Epithelial cell of esophagus (primary cell): ENCODE data around the gene RPL7A.
A peak's percentile ranks its signal among the peaks of the same experiment; 100 is the strongest.
"Not testable (repeated sequence)": the region's sequence is repeated elsewhere in the genome, so short reads cannot be mapped to it uniquely, and the experiment has no call there.

Experiments used
- DNase-seq: peaks from one replicate; pipeline ENCODE4 v3.0.0; 2010; ENCODE audit warnings: low read depth
- H3K4me3 ChIP-seq: 2 replicates; pipeline ENCODE4 v1.5.1; 2011; ENCODE audit warnings: mild to moderate bottlenecking, low read length, control low read depth
- TF ChIP-seq, protein P1 (sequence below): IDR thresholded peaks from 2 replicates; pipeline ENCODE4 v1.5.1; 2011; ENCODE audit warnings: low read depth, mild to moderate bottlenecking, low read length, control low read depth, inconsistent platforms; ENCODE audit not compliant: insufficient read depth; ENCODE audit errors: missing control alignments

Gene RPL7A

DNA sequence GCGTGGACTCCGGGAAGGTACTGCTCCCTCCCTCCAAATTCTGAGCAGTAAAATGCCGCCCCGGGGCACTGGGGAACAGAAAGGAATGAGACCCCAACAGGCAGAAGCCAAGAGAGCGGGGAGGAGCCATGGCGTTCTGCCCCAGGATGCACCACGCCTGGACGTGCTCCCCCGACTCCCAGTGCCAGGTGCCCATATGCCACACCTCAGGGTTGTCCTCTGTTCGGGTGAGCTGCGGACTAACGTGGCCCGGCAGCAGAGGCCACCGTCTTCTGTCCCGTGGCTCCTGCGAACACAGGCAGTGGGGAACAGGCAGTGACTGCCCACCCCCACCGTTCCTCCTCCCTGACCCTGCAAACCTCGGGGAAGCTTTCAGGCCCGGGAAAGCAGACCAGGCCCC is 16.8 kb upstream of the RPL7A start:
- no peak for DNase-seq
- TF ChIP-seq, protein P1, sequence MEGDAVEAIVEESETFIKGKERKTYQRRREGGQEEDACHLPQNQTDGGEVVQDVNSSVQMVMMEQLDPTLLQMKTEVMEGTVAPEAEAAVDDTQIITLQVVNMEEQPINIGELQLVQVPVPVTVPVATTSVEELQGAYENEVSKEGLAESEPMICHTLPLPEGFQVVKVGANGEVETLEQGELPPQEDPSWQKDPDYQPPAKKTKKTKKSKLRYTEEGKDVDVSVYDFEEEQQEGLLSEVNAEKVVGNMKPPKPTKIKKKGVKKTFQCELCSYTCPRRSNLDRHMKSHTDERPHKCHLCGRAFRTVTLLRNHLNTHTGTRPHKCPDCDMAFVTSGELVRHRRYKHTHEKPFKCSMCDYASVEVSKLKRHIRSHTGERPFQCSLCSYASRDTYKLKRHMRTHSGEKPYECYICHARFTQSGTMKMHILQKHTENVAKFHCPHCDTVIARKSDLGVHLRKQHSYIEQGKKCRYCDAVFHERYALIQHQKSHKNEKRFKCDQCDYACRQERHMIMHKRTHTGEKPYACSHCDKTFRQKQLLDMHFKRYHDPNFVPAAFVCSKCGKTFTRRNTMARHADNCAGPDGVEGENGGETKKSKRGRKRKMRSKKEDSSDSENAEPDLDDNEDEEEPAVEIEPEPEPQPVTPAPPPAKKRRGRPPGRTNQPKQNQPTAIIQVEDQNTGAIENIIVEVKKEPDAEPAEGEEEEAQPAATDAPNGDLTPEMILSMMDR, result no peak
- H3K4me3 ChIP-seq, result no peak overlapping the region

DNA sequence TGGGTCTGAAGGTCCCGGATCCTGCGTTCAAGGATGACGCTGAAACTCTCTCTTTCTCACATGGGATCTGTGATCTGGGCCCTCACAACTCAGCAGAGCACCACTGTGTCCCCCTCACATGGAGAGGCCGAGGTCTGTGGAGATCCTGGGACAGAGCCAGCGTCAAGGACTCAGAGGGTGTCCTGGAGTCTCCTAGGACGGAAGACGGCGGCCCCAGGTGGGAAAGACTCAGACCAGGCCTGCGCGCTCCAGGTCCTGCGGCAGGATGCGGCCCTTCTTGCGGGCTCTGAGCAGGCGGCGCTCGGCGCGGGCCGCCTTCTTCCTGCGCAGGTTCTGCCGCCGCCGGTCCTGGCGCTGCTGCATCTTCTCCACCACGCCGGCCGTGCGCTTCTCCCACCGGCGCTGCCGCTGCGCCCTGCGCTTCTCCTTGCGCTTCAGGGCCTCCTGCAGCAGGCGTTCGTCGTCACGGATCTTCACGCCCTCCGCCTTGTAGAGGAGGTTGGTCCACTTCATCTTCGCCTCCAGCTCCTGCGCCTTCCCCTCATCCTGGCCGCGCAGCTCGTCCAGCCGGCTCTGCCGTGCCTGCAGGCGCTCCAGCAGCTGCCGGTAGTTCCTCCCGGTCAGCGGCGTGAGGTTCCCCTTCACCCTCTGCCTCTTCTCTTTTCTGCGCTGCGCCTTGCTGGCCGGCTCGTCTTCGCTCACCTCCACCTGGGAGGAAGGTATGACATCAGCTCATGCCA is 16.2 kb upstream of the RPL7A start:
- TF ChIP-seq, protein P1, result no peak
- DNase-seq, result no peak
- no peak overlapping the region for H3K4me3 ChIP-seq

DNA sequence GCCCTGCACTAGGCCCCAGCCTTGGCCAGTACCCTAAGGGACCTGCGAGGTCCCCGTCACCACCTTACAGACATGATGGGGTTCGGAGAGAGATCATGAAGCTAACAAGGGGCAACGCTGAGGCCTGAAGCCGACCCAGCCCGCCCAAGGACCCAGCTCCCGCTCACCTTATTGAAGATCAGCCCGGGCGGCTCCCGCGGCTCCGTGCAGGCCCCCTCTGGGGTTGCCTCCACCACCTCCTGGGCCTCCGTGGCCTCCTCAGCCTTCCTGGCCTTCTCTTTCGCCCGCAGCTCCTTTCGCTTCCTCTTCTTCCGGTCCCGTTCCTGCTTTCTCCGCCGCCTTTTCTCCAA is 15.7 kb upstream of the RPL7A start:
- TF ChIP-seq, protein P1, result no peak

DNA sequence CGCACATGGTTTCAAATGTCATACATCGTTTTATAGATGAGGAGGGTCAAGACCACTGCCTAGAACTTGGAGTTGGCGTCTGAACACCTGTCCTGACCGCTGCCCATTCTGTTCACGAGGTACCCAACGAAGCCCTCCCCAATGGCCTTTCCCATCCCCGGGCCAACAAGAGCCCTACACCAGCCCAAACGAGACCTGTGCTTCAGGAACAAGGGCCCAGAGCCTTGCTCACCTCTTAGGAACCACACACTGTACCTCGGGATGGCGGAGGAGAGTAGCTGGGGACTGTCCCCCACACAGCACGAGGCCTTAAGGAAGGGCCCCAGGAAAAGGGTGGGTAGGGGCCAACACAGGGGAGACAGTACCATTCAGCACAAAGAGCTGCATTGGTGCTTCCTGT is 15.0 kb upstream of the RPL7A start:
- DNase-seq, result no peak
- TF ChIP-seq, protein P1, result no peak

More for the DNA sequence above, 15.7 kb upstream of the RPL7A start:
- no peak for DNase-seq
- H3K4me3 ChIP-seq, result no peak overlapping the region

DNA sequence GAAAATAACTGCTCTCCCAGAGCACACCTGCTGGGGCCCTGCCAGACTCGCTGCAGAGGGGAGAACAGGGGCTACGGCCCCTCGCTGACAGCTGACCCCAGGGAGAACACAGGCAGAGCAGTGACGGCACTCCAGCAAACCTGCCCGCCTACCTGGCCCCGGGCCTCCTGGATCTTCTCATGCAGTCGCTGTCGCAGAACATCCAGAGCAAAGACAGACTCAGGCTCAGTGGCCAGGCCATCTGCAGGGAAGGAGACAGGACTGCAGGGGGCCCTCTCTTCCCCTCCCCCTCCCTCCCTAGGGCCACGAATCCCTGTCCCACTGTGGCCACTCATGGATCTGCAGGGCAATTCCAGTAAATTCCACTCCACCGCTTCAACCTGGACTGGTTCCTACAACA is 14.5 kb upstream of the RPL7A start:
- DNase-seq, result no peak
- no peak overlapping the region for H3K4me3 ChIP-seq
- TF ChIP-seq, protein P1, result no peak

More for the DNA sequence above, 15.0 kb upstream of the RPL7A start:
- no peak overlapping the region for H3K4me3 ChIP-seq

DNA sequence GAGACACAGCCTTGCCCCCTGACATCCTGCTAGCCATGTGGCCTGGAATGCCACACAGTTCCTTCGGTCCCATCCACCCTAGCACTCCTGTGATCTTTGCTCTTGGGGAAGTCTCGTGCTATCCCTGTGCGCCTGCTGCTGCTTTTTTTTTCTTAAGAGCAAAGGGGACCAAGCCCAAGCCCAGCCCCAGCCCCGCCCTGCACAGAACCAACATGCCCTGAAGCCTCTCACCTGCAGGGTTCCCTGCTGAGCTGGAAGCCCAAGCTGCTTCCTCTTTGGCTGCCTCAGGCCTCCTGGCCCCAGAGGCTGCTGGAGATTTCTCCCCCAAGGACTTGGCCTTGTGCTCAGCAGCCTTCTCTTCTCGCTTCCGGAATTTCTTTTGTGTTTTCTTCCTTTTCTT is 13.9 kb upstream of the RPL7A start:
- no peak overlapping the region for H3K4me3 ChIP-seq
- TF ChIP-seq, protein P1, result no peak
- DNase-seq, result peak; percentile 22

DNA sequence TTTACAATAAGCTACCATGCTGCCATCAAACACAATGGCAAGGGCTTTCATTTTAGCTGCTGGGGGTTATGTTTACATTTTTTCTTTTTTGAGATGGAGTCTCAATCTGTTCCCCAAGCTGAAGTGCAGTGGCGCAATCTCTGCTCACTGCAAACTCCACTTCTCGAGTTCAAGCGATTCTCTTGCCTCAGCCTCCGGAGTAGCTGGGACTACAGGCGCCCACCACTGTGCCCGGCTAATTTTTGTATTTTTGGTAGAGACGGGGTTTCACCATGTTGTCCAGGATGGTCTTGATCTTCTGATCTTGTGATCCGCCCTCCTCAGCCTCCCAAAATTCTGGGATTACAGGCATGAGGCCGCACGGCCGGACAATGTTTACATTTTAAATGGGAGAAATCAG is 13.1 kb upstream of the RPL7A start:
- peak overlapping the region; percentile 83 for H3K4me3 ChIP-seq
- not testable (repeated sequence) for DNase-seq
